ENCODE data around the gene NHERF1.

Gene NHERF1

DNA sequence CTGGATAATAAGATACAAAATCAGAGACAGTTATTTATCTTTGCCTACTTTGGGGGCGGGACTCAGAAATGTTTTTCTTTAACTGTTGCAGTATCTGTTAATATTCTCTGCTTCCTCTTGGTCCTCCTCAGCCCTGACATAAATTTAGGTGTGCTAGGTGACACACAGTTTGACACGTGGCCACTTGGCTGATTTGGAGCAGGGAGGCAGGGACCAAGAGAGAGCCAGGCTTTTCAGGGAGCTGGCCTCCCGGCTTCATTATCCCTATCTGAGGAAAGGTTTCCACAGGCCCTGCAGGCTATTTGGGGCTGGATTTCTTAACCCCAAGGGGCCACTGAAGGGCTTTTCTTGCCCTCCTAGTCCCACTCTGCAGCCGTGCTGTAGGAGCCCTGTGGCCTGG, 47.8 kb downstream of the NHERF1 start:
- TF ChIP-seq CTCF (IDR thresholded peaks at IDR 0.05; ENCODE audit: low read depth, low read length) (no peak), EZH2phosphoT487 (IDR thresholded peaks at IDR 0.05; ENCODE audit: low read depth) (no peak)
- H3K36me3 ChIP-seq (replicated peaks; ENCODE audit: low read depth, low read length), result no peaks in the 10 kb centered on the region
- no peak overlapping the region for H3K4me3 ChIP-seq (ENCODE audit: low read length)
- peaks cover 1% of the 10 kb centered on the region; the same call in 1 of the 2 replicates for H3K4me1 ChIP-seq (ENCODE audit: low read length)
- no peak overlapping the region for H3K4me2 ChIP-seq (ENCODE audit: low read length)
- no peaks in the 10 kb centered on the region for H3K27me3 ChIP-seq (ENCODE audit: low read depth, low read length)
- H3K27ac ChIP-seq (ENCODE audit: low read length), result no peak overlapping the region
- no peaks in the 10 kb centered on the region for H4K20me1 ChIP-seq (ENCODE audit: insufficient read depth, low read length)
- H3K9ac ChIP-seq (ENCODE audit: low read length), result no peak overlapping the region
- no peaks in the 10 kb centered on the region for H3K79me2 ChIP-seq (ENCODE audit: low read length)
- H2AFZ ChIP-seq (ENCODE audit: low read depth, low read length), result no peak overlapping the region
- H3K9me3 ChIP-seq (ENCODE audit: insufficient read depth, low read length), result no peaks in the 10 kb centered on the region

- Histone ChIP-seq H2AFZ (ENCODE audit: low read depth, low read length) (no peak overlapping the region), H3K4me1 (ENCODE audit: low read length) (no peaks in the 10 kb centered on the region), H3K4me3 (ENCODE audit: low read length) (no peak overlapping the region), H3K36me3 (replicated peaks; ENCODE audit: low read depth, low read length) (no peaks in the 10 kb centered on the region), H3K27ac (ENCODE audit: low read length) (no peak overlapping the region), H3K79me2 (ENCODE audit: low read length) (no peaks in the 10 kb centered on the region), H3K4me2 (ENCODE audit: low read length) (no peak overlapping the region), H3K9me3 (ENCODE audit: insufficient read depth, low read length) (no peaks in the 10 kb centered on the region), H4K20me1 (ENCODE audit: insufficient read depth, low read length) (no peaks in the 10 kb centered on the region), H3K27me3 (ENCODE audit: low read depth, low read length) (no peaks in the 10 kb centered on the region), H3K9ac (ENCODE audit: low read length) (no peak overlapping the region)
- TF ChIP-seq CTCF (IDR thresholded peaks at IDR 0.05; ENCODE audit: low read depth, low read length) (no peak), EZH2phosphoT487 (IDR thresholded peaks at IDR 0.05; ENCODE audit: low read depth) (no peak)
These were observed 48.4 kb downstream of the NHERF1 start for GRCh38 chr17:74796866-74797265.

- no peak overlapping the region for H3K4me2 ChIP-seq (ENCODE audit: low read length)
- no peak overlapping the region for H3K9ac ChIP-seq (ENCODE audit: low read length)
- no peak overlapping the region for H3K27ac ChIP-seq (ENCODE audit: low read length)
- no peaks in the 10 kb centered on the region for H3K27me3 ChIP-seq (ENCODE audit: low read depth, low read length)
- no peaks in the 10 kb centered on the region for H4K20me1 ChIP-seq (ENCODE audit: insufficient read depth, low read length)
- TF ChIP-seq CTCF (IDR thresholded peaks at IDR 0.05; ENCODE audit: low read depth, low read length) (no peak), EZH2phosphoT487 (IDR thresholded peaks at IDR 0.05; ENCODE audit: low read depth) (no peak)
- H3K4me3 ChIP-seq (ENCODE audit: low read length), result no peak overlapping the region
- no peaks in the 10 kb centered on the region for H3K4me1 ChIP-seq (ENCODE audit: low read length)
- no peak overlapping the region for H2AFZ ChIP-seq (ENCODE audit: low read depth, low read length)
- H3K36me3 ChIP-seq (replicated peaks; ENCODE audit: low read depth, low read length), result no peaks in the 10 kb centered on the region
- no peaks in the 10 kb centered on the region for H3K79me2 ChIP-seq (ENCODE audit: low read length)
- no peaks in the 10 kb centered on the region for H3K9me3 ChIP-seq (ENCODE audit: insufficient read depth, low read length)
These were observed 49.4 kb downstream of the NHERF1 start for GRCh38 chr17:74797824-74798223.

- no peak for TF ChIP-seq CTCF (IDR thresholded peaks at IDR 0.05; ENCODE audit: low read depth, low read length)
- TF ChIP-seq EZH2phosphoT487 (IDR thresholded peaks at IDR 0.05; ENCODE audit: low read depth), result no peak
- no peak overlapping the region for H3K4me3 ChIP-seq (ENCODE audit: low read length)
- H3K4me1 ChIP-seq (ENCODE audit: low read length), result no peaks in the 10 kb centered on the region
- no peaks in the 10 kb centered on the region for H3K79me2 ChIP-seq (ENCODE audit: low read length)
- no peak overlapping the region for H3K27ac ChIP-seq (ENCODE audit: low read length)
- H3K27me3 ChIP-seq (ENCODE audit: low read depth, low read length), result no peaks in the 10 kb centered on the region
- no peak overlapping the region for H3K9ac ChIP-seq (ENCODE audit: low read length)
- no peaks in the 10 kb centered on the region for H3K9me3 ChIP-seq (ENCODE audit: insufficient read depth, low read length)
- no peak overlapping the region for H2AFZ ChIP-seq (ENCODE audit: low read depth, low read length)
- no peaks in the 10 kb centered on the region for H4K20me1 ChIP-seq (ENCODE audit: insufficient read depth, low read length)
- H3K36me3 ChIP-seq (replicated peaks; ENCODE audit: low read depth, low read length), result no peaks in the 10 kb centered on the region
- no peak overlapping the region for H3K4me2 ChIP-seq (ENCODE audit: low read length)
These were observed 49.8 kb downstream of the NHERF1 start for GRCh38 chr17:74798239-74798707.
